Frontal cortex (tissue), 4 donors: ENCODE data around the gene GSTM1. TPM values are rescaled to one million over a fixed set of nuclear protein-coding genes. Genes with fewer than 3 reads are reported as not detected.
"Not testable (repeated sequence)": the region's sequence is repeated elsewhere in the genome, so short reads cannot be mapped to it uniquely, and the experiment has no call there.

Experiments used
- DNase-seq, 2 donors: peaks; one replicate each; pipeline ENCODE4 v3.0.0; 2012; ENCODE audit warnings: low spot score in 2 of 2
- FAIRE-seq: peaks from 2 replicates; lab custom pipeline; 2012; peaks lifted over from hg19 to GRCh38; lab: Jason Lieb, UNC
- total RNA-seq: library from RNA; depleted of rRNA; stranded (reverse); fragments of >200 nt; gene quantifications from one replicate; pipeline ENCODE4 v1.2.3, GENCODE V29; 2014
- donor health status: control.
- donor health status: control.
- donor health status: control.

Gene GSTM1
- total RNA-seq, 1 donor from 2014 or later = 4.1 TPM

GRCh38 chr1:109691759-109692158 is 4.1 kb downstream of the GSTM1 start:
- DNase-seq (no peak), FAIRE-seq (no peak)

GRCh38 chr1:109694400-109694799 is 6.8 kb downstream of the GSTM1 start:
- FAIRE-seq, DNase-seq: not testable (repeated sequence)

- FAIRE-seq, DNase-seq: not testable (repeated sequence)
Observed at GRCh38 chr1:109695138-109695537, 7.5 kb downstream of the GSTM1 start.

DNA sequence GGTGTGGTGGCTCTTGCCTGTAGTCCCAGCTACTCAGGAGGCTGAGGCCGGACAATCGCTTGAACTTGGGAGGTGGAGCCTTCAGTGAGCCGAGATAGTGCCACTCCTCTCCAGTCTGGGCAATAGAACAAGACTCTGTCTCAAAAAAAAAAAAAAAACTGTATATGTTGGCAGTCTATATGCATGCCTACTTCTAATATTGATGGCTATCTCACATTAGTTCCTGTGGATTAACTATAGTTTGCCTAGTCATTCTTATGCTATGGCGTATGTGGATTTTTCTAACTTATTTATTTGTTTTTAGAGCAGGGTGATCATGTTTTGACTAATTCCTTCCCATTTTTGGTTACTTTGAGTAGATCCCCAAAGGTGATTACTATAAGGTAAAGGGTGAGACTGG is 9.4 kb downstream of the GSTM1 start:
- FAIRE-seq (no peak), DNase-seq (no peak)

DNA sequence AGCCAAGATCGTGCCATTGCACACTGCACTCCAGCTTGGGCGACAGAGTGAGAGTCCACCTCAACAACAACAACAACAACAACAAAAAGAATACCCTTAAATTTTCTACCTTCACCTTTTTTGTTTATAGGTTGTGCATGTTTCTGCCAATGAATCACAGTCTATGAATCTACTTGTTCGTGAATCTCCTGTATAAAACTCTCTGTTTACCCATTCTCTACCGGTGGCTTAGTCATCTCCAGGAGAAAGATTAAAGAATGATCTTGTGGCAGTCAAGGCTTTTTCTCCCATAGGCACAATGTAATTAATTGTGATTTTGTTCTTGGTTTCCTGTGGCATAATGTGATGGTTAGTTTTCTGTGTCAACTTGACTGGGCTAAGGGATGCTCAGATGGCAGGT is 10.2 kb downstream of the GSTM1 start:
- not testable (repeated sequence) for DNase-seq, FAIRE-seq

GRCh38 chr1:109702940-109703339 is 15.3 kb downstream of the GSTM1 start:
- DNase-seq = not testable (repeated sequence)

DNA sequence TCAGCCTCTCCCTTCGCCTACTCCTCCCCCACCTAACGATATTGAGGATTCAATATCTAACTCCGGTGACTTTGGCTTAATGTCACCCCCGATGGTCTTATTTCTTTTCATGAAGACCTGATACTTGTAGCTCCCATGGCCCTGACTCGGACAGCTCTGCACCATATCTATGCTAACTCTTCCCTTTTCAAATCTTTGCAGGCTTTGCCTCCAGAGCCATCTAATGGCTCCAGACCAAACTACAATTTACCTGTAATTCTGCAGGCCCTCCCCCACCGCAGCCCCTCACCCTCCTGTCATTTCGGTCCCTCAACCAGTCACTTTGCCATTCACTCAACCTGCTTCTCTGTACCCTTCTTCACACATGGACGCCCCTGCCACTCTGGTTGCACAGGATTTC is 16.6 kb downstream of the GSTM1 start:
- no peak for FAIRE-seq
- DNase-seq = no peak

More at GRCh38 chr1:109702940-109703339, 15.3 kb downstream of the GSTM1 start:
- not testable (repeated sequence) for FAIRE-seq

DNA sequence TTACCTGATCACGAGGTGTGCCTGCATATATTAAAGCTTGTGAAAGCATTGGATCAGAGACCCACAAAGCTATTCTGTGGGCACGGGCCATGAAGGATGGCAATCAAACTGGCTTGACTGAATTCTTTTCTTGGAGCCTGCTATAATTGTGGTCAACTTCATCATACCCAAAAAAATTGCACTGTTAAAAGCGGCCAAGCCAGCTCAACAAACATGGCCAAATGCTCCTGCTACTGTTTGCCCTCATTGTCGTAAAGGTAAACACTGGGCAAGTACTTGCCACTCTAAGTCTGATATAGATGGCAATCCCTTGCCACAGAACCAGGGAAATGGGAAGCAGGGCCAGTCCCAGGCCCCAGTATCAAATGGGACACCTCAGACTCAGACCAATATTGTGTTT is 17.8 kb downstream of the GSTM1 start:
- FAIRE-seq = no peak

GRCh38 chr1:109708949-109709348 is 21.3 kb downstream of the GSTM1 start:
- DNase-seq, FAIRE-seq: not testable (repeated sequence)

More for the DNA sequence above, 17.8 kb downstream of the GSTM1 start:
- DNase-seq = no peak

GRCh38 chr1:109709822-109710221 is 22.2 kb downstream of the GSTM1 start:
- FAIRE-seq, DNase-seq: not testable (repeated sequence)

DNA sequence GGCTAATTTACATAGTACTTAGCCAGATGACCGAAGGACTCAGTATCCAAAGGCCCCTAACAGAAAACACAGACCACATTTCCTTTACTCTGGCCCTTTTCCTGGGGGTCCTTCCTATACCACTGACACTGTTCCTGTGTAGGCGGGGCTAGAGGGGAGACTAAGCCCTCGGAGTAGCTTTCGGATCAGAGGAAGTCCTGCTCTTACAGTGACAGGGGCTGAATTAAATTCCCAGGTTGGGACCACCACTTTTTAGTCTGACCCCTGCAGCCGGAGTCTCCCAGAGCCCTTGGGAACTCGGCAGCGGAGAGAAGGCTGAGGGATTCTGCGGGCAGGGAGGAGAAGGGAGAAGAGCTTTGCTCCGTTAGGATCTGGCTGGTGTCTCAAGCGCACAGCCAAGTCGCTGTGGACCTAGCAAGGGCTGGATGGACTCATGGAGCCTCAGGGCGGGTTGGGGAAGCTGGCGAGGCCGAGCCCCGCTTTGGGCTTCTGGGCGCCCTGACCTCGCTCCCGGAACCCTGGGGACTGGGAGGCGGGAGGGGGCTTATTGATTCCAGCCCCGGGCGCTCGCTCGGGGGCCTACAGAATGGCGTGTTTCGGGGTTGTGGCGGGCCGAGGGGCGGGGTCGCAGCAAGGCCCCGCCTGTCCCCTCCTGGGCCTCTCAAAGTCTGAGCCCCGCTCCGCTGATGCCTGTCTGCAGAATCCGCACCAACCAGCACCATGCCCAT is 24.1 kb downstream of the GSTM1 start, which contains the start of gene GSTM5:
TSS of gene GSTM5 (plus strand) at position 659 of the 728 bp plus-strand sequence. CDS start at position 721, 62 bp downstream.
- not testable (repeated sequence) for FAIRE-seq, DNase-seq

DNA sequence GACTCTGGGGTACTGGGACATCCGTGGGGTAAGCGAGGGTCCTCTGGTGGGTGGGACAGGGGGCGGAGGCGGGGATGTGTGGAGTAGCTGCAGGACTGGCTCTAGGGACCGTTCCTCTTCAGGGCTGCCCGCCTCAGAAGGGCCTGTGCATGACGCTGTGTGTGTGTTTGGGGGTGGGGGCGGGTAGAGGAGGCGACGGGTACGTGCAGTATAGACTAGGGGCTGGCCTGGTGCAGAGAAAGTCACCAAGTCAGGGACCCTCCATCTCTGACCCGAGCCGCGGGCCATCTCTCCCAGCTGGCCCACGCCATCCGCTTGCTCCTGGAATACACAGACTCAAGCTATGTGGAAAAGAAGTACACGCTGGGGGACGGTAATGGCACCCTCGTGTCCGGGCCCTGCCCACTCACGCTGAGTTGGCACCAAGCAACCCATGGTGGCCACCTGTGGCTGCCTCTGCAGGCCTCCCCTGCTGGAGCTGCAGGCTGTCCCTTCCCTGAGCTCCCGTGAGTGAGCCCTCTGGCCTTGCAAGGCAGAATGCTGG is 24.8 kb downstream of the GSTM1 start:
- no peak for DNase-seq
- no peak for FAIRE-seq

DNA sequence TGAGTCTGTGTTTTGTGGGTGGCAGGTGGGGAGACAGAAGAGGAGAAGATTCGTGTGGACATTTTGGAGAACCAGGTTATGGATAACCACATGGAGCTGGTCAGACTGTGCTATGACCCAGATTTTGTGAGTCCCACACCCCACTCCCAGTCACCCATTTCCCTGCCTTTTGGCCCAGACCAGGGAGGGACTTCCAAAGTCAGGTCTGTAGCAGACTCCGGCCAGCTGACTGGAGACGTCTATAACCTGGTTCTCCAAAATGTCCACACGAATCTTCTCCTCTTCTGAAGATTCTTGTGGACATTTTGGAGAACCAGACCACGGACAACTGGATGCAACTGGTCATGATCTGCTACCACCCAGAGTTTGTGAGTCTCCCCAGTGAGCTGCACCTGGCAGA is 26.0 kb downstream of the GSTM1 start:
- no peak for FAIRE-seq
- DNase-seq = no peak

DNA sequence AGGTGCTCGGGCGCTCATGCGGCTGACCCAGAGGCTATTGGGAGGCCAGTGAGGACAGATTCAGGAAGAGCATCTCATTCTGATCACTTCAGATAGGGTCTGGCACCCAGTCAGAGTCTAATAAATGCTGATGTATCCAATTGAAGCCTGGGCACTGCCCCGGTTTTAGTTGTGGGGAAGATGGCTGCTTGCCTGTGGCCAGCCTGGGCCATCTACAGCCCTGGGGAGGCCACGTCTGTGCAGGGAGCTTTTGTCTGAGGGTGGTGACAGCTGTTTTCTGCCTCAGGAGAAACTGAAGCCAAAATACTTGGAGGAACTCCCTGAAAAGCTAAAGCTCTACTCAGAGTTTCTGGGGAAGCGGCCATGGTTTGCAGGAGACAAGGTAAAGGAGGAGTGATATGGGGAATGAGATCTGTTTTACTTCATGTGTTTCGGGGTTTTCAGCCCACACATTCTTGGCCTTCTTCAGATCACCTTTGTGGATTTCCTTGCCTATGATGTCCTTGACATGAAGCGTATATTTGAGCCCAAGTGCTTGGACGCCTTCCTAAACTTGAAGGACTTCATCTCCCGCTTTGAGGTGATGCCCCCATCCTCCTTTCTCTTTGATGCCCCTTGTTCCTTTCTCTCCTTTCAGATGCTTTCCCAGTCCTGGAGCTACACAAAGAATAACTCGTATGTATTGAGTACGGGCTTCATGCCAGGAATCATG is 27.2 kb downstream of the GSTM1 start:
- no peak for DNase-seq
- no peak for FAIRE-seq

DNA sequence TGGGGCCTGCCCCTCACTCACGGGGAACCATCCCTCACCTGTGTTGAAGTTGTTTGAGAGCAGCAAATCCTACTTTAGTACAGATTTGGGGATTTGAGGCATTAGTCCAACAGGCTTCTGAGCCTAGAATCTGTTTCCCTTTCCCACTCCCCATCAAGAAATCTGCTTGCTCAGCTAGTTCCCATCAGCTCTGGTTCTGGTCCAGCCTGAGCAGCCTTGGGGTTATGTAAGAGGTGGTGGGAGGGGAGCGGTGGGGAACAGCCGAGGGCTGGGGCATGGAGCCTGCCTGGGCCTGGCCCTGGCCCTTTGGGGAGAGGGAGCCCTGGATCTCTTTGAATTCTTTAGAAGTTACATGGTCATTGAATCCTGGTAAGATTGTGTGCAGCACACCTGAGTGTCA is 28.5 kb downstream of the GSTM1 start:
- FAIRE-seq (no peak), DNase-seq (no peak)

DNA sequence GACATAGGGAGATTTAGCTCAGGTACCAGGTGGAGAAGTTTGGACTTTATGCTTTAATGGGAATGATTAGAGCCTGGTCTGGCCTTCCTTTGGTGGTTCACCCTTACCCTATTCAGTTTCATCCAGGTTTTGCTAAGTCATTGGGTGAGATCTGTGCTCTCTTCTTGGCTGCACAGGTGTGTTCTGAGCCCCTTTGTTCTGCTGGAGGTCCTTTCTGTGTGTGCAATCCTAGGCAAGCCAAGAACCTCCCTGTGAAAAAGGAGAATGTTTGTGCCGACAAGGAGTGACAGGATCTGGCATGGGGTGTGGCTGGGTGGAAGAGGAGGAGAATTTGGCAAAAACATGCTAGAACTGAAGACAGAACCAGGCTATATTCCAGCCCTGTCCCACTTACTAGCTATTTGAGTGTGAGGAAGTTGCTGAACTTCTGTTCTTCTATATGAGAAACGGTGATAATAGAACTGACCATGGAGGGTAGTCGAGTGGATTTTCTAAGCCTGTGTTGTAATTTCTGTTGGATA is 29.0 kb downstream of the GSTM1 start:
- DNase-seq (no peak), FAIRE-seq (no peak)

DNA sequence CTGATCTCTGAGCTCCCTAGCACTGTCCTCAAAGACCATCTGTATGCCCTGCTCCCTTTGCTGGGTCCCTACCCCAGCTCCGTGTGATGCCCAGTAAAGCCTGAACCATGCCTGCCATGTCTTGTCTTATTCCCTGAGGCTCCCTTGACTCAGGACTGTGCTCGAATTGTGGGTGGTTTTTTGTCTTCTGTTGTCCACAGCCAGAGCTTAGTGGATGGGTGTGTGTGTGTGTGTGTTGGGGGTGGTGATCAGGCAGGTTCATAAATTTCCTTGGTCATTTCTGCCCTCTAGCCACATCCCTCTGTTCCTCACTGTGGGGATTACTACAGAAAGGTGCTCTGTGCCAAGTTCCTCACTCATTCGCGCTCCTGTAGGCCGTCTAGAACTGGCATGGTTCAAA is 30.1 kb downstream of the GSTM1 start:
- DNase-seq (no peak), FAIRE-seq (no peak)

- DNase-seq (no peak), FAIRE-seq (no peak)
Observed at GRCh38 chr1:109718495-109718894, 30.9 kb downstream of the GSTM1 start.

DNA sequence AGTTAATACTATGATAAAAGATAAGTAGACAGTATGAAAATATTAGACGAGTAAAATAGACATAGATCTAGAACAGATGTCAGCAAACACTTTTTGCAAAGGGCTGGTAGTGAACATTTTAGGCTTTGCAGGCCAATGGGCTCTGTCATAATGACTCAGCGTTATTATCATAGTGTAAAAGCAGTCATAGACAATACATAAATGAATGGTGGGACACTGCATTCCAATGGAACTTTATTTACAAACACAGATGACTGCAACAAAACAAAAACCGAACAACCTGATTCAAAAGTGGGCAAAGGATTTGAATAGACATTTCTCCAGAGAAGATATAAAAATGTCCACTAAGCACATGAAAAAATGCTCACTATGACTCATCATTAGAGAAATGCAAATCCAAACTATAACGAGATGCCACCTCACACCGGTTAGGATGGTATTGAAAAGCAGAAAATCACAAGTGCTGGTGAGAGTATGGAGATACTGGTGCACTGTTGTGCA is 31.8 kb downstream of the GSTM1 start:
- FAIRE-seq = no peak
- no peak for DNase-seq

DNA sequence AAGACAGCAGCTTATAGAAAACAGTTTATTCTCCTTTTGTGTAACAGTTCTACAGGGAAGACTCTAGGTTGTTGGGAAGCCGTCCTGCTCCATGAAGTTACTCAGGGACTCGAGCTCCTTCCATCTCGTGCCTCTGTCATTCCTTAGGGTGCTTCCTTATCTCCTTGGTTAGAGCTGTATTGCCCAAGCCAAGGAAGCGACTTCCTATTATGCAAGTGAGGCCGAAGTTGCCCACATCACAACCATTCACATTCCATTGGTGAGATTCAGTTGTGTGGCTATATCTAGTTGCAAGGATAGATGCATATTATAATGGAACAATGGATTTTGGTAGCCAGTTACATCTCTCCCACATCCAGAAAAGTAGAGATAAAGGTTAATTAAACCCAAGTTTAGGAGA is 33.4 kb downstream of the GSTM1 start:
- no peak for DNase-seq
- FAIRE-seq = no peak
